Right lobe of liver (tissue), 4 donors: ENCODE results near the gene CELF2.

Source experiments
- POLR2A ChIP-seq: fragments of 450-650 bp; IDR thresholded peaks from one replicate; pipeline ENCODE4 v1.6.1; 2017; ENCODE audit warnings: antibody characterized with exemption, mild to moderate bottlenecking
- TF ChIP-seq, protein P1 (sequence below), 4 donors: fragments of 200-600 bp in 3 of 4; fragments of 450-650 bp in 1 of 4; IDR thresholded peaks; one replicate each; pipeline versions ENCODE4 v1.5.1 to v1.8.0; 2016 to 2022; ENCODE audit warnings: antibody characterized with exemption in 4 of 4, mild to moderate bottlenecking in 2 of 4
- donor health status: DM: no; HTN: no; CAD: no.
- donor health status: DM: no; HTN: no; CAD: no.
- donor health status: DM: no; HTN: yes; CAD: no.

- TF ChIP-seq, protein P1, sequence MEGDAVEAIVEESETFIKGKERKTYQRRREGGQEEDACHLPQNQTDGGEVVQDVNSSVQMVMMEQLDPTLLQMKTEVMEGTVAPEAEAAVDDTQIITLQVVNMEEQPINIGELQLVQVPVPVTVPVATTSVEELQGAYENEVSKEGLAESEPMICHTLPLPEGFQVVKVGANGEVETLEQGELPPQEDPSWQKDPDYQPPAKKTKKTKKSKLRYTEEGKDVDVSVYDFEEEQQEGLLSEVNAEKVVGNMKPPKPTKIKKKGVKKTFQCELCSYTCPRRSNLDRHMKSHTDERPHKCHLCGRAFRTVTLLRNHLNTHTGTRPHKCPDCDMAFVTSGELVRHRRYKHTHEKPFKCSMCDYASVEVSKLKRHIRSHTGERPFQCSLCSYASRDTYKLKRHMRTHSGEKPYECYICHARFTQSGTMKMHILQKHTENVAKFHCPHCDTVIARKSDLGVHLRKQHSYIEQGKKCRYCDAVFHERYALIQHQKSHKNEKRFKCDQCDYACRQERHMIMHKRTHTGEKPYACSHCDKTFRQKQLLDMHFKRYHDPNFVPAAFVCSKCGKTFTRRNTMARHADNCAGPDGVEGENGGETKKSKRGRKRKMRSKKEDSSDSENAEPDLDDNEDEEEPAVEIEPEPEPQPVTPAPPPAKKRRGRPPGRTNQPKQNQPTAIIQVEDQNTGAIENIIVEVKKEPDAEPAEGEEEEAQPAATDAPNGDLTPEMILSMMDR (IDR thresholded peaks at IDR 0.05) = no peak
- no peak for TF ChIP-seq POLR2A
Observed at GRCh38 chr10:11065567-11065966, 47.9 kb downstream of the CELF2 start.
